ENCODE measurements around the gene DIAPH3. TPM values are rescaled to one million over a fixed set of nuclear protein-coding genes. Genes with fewer than 3 reads are reported as not detected.

The DIAPH3 gene
- total and polyA plus RNA-seq, 2 donors (not counting 1 experiment from before 2014, with no cell fraction given), result 0.03 to 0.10 TPM

DNA sequence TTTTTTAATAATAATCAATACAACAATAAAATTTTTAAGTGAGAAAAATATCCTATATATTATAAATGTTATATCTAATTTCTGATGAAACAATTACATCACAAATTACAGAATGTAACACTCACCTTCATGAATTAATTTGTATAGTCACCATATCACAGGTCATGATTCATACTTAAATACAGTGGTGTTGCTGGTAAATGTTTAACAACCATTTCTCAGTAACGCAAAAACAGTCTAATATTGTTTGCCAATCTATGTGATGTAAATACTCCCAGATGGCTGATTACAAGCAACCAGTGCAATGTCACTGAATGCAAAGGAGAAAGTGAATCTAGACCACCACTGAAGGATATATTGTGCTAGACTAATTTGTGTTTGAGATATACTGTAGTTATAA is 97.5 kb downstream of the DIAPH3 start:
- TF ChIP-seq, protein P1, sequence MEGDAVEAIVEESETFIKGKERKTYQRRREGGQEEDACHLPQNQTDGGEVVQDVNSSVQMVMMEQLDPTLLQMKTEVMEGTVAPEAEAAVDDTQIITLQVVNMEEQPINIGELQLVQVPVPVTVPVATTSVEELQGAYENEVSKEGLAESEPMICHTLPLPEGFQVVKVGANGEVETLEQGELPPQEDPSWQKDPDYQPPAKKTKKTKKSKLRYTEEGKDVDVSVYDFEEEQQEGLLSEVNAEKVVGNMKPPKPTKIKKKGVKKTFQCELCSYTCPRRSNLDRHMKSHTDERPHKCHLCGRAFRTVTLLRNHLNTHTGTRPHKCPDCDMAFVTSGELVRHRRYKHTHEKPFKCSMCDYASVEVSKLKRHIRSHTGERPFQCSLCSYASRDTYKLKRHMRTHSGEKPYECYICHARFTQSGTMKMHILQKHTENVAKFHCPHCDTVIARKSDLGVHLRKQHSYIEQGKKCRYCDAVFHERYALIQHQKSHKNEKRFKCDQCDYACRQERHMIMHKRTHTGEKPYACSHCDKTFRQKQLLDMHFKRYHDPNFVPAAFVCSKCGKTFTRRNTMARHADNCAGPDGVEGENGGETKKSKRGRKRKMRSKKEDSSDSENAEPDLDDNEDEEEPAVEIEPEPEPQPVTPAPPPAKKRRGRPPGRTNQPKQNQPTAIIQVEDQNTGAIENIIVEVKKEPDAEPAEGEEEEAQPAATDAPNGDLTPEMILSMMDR (IDR thresholded peaks at IDR 0.05), result no peak
- TF ChIP-seq EZH2 (IDR thresholded peaks at IDR 0.05; ENCODE audit: borderline replicate concordance, insufficient read depth, low read depth, low read length, poor library complexity, severe bottlenecking), result no peak
- no CpG with 5 or more reads among the region's 1 CpG for WGBS (ENCODE audit: insufficient coverage)
- POLR2A ChIA-PET, result no interaction called here
- H3K4me1 Mint-ChIP-seq, result no peaks in the 10 kb centered on the region
- H2AFZ ChIP-seq (ENCODE audit: insufficient read depth, low read depth, low read length, poor library complexity, severe bottlenecking), result no peak overlapping the region
- H3K9ac ChIP-seq (ENCODE audit: low read length), result no peak overlapping the region
- no peak overlapping the region for H3K27ac Mint-ChIP-seq
- no peaks in the 10 kb centered on the region for H3K79me2 ChIP-seq (ENCODE audit: control insufficient read depth, insufficient read depth, low read length)
- H3K9me3 Mint-ChIP-seq (ENCODE audit: insufficient read depth), result peaks cover 6% of the 10 kb centered on the region
- H4K20me1 ChIP-seq (ENCODE audit: control insufficient read depth, insufficient read depth, low read length, poor library complexity, severe bottlenecking), result no peaks in the 10 kb centered on the region
- H3K27me3 Mint-ChIP-seq, result no peaks in the 10 kb centered on the region
- H3K4me2 ChIP-seq (replicated peaks; ENCODE audit: low read depth, low read length, poor library complexity, severe bottlenecking), result no peak overlapping the region
- DNase-seq (no peak), ATAC-seq (ENCODE audit: low read depth) (no peak)
- H3K36me3 ChIP-seq (replicated peaks in 1 of 2; ENCODE audit: control extremely low read depth in 1 of 2, control insufficient read depth in 1 of 2, extremely low read depth in 1 of 2, insufficient read depth in 2 of 2, low read length in 1 of 2), result no peaks in the 10 kb centered on the region
- H3K4me1 ChIP-seq (ENCODE audit: control insufficient read depth in 2 of 2, insufficient read depth in 2 of 2, low read length in 2 of 2), result no peaks in the 10 kb centered on the region
- no peak overlapping the region for H3K27ac ChIP-seq (ENCODE audit: low read length in 2 of 2)
- intact Hi-C loops (cut with micrococcal nuclease), result no loop called here
- CTCF ChIA-PET, result no interaction called here
- H3K27me3 ChIP-seq (replicated peaks in 1 of 4; ENCODE audit: control extremely low read depth in 1 of 4, control insufficient read depth in 3 of 4, insufficient read depth in 4 of 4, low read length in 3 of 4), result no peaks in the 10 kb centered on the region
- H3K4me3 Mint-ChIP-seq, result no peak overlapping the region
- H3K9me3 ChIP-seq (ENCODE audit: control extremely low read depth in 1 of 3, control insufficient read depth in 2 of 3, insufficient read depth in 1 of 3, low read length in 2 of 3), result no peaks in the 10 kb centered on the region
- no peak overlapping the region for H3K4me3 ChIP-seq (ENCODE audit: control extremely low read depth in 1 of 5, extremely low read depth in 1 of 5, insufficient read depth in 1 of 5, low read depth in 2 of 5, low read length in 4 of 5)

DNA sequence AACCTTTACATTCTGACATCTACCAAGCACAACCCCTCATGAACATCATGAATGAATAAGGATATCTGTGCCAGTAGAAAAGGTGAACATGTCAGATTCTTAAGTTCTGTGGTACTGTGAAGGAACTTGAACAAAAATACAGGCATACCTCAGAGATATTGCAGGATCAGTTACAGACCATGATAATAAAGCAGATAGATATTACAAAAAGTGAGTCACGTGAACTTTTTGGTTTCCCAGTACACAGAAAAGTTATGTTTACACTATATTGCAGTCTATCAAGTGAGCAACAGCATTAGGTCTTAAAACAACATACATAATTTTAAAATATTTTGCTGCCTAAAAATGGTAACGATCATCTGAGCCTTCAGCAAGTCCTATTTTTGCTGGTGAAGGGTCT is 101.2 kb downstream of the DIAPH3 start:
- CTCF ChIA-PET, result no interaction called here
- Mint-ChIP-seq H3K4me1 (no peaks in the 10 kb centered on the region), H3K9me3 (ENCODE audit: insufficient read depth) (peaks cover 2% of the 10 kb centered on the region), H3K27ac (no peak overlapping the region), H3K4me3 (no peak overlapping the region), H3K27me3 (no peaks in the 10 kb centered on the region)
- POLR2A ChIA-PET, result no interaction called here
- H3K4me3 ChIP-seq (ENCODE audit: control extremely low read depth in 1 of 5, extremely low read depth in 1 of 5, insufficient read depth in 1 of 5, low read depth in 2 of 5, low read length in 4 of 5), result no peak overlapping the region
- no peaks in the 10 kb centered on the region for H3K4me1 ChIP-seq (ENCODE audit: control insufficient read depth in 2 of 2, insufficient read depth in 2 of 2, low read length in 2 of 2)
- no peak overlapping the region for H2AFZ ChIP-seq (ENCODE audit: insufficient read depth, low read depth, low read length, poor library complexity, severe bottlenecking)
- no peak for ATAC-seq (ENCODE audit: low read depth)
- no peak overlapping the region for H3K9ac ChIP-seq (ENCODE audit: low read length)
- H3K4me2 ChIP-seq (replicated peaks; ENCODE audit: low read depth, low read length, poor library complexity, severe bottlenecking), result no peak overlapping the region
- no peaks in the 10 kb centered on the region for H3K27me3 ChIP-seq (replicated peaks in 1 of 4; ENCODE audit: control extremely low read depth in 1 of 4, control insufficient read depth in 3 of 4, insufficient read depth in 4 of 4, low read length in 3 of 4)
- no peaks in the 10 kb centered on the region for H4K20me1 ChIP-seq (ENCODE audit: control insufficient read depth, insufficient read depth, low read length, poor library complexity, severe bottlenecking)
- H3K27ac ChIP-seq (ENCODE audit: low read length in 2 of 2), result no peak overlapping the region
- no peaks in the 10 kb centered on the region for H3K79me2 ChIP-seq (ENCODE audit: control insufficient read depth, insufficient read depth, low read length)
- intact Hi-C loops (cut with micrococcal nuclease), result no loop called here
- TF ChIP-seq, protein P1 (IDR thresholded peaks at IDR 0.05), result no peak
- TF ChIP-seq EZH2 (IDR thresholded peaks at IDR 0.05; ENCODE audit: borderline replicate concordance, insufficient read depth, low read depth, low read length, poor library complexity, severe bottlenecking), result no peak
- no peak for DNase-seq
- no peaks in the 10 kb centered on the region for H3K9me3 ChIP-seq (ENCODE audit: control extremely low read depth in 1 of 3, control insufficient read depth in 2 of 3, insufficient read depth in 1 of 3, low read length in 2 of 3)
- no peaks in the 10 kb centered on the region for H3K36me3 ChIP-seq (replicated peaks in 1 of 2; ENCODE audit: control extremely low read depth in 1 of 2, control insufficient read depth in 1 of 2, extremely low read depth in 1 of 2, insufficient read depth in 2 of 2, low read length in 1 of 2)
- WGBS (ENCODE audit: insufficient coverage), result no CpG with 5 or more reads among the region's 2 CpGs
